Liver (tissue), 3 donors: Measurements from ENCODE around the gene HYCC2.

Experiments used
- CTCF ChIP-seq: fragments of 150-350 bp; IDR thresholded peaks from 2 replicates; pipeline ENCODE4 v1.5.1; 2017; ENCODE audit warnings: improper control_type of control experiment, low read depth, low read length; ENCODE audit not compliant: missing input control
- EGR1 ChIP-seq, 2 donors: IDR thresholded peaks; 2 replicates each; pipeline ENCODE4 v1.6.1; 2016 to 2018; ENCODE audit warnings: antibody characterized with exemption in 2 of 2, low read depth in 2 of 2
- MAX ChIP-seq: IDR thresholded peaks from 2 replicates; pipeline ENCODE4 v1.6.1; 2016; ENCODE audit warnings: antibody characterized with exemption
- SP1 ChIP-seq: IDR thresholded peaks from 2 replicates; pipeline ENCODE4 v1.6.1; 2018; ENCODE audit warnings: antibody characterized with exemption, mild to moderate bottlenecking
- TAF1 ChIP-seq: conservative IDR thresholded peaks from 2 replicates; pipeline ENCODE4 v1.6.1; 2016; ENCODE audit warnings: antibody characterized with exemption, mild to moderate bottlenecking
- donor health status: healthy.
- donor health status: healthy.

GRCh38 chr2:201084863-201085262, 13.4 kb upstream of the HYCC2 start:
- TF ChIP-seq CTCF (no peak), TAF1 (no peak), SP1 (no peak), MAX (no peak), EGR1 (IDR thresholded peaks at IDR 0.05; ENCODE audit: low read depth in 2 of 2) (no peak)
